Endothelial cell (in vitro differentiated cells): ENCODE results near the gene PPY. TPM values are rescaled to one million over a fixed set of nuclear protein-coding genes. Genes with fewer than 3 reads are reported as not detected.

Source experiments
- DNase-seq: peaks from one replicate; pipeline ENCODE4 v3.0.0; 2021; ENCODE audit warnings: low spot score
- H3K27ac Mint-ChIP-seq: one replicate; pipeline ENCODE4 v1.8.0; 2021; ENCODE audit warnings: mixed read lengths, inconsistent platforms; ENCODE audit not compliant: unreplicated experiment
- H3K27me3 Mint-ChIP-seq: one replicate; pipeline ENCODE4 v1.8.0; 2021; ENCODE audit warnings: mild to moderate bottlenecking, moderate library complexity, mixed read lengths, inconsistent platforms; ENCODE audit not compliant: unreplicated experiment
- H3K36me3 Mint-ChIP-seq: one replicate; pipeline ENCODE4 v1.8.0; 2021; ENCODE audit warnings: mild to moderate bottlenecking, low read depth, mixed read lengths, inconsistent platforms; ENCODE audit not compliant: unreplicated experiment
- H3K4me1 Mint-ChIP-seq: one replicate; pipeline ENCODE4 v1.8.0; 2021; ENCODE audit warnings: mild to moderate bottlenecking, mixed read lengths, inconsistent platforms; ENCODE audit not compliant: unreplicated experiment
- H3K4me3 Mint-ChIP-seq: one replicate; pipeline ENCODE4 v1.8.0; 2021; ENCODE audit warnings: mild to moderate bottlenecking, mixed read lengths, inconsistent platforms; ENCODE audit not compliant: unreplicated experiment
- H3K9me3 Mint-ChIP-seq: one replicate; pipeline ENCODE4 v1.8.0; 2021; ENCODE audit warnings: mixed read lengths, inconsistent platforms; ENCODE audit not compliant: unreplicated experiment
- total RNA-seq: library from RNA; stranded (reverse); fragmentation: NEBNext Ultra II Directional; extraction: Animal tissue kit (Norgen Biotek cat#: 25700); gene quantifications from one replicate; pipeline ENCODE4 v1.2.1, GENCODE V29; 2021; ENCODE audit not compliant: unreplicated experiment
- TF ChIP-seq, protein P1 (sequence below): fragments of 200-600 bp; sonication (generic); IDR thresholded peaks from one replicate; pipeline ENCODE4 v1.5.0; 2021; ENCODE audit warnings: antibody characterized with exemption; ENCODE audit not compliant: unreplicated experiment

The PPY gene
- total RNA-seq, 1 donor from 2014 or later, result not detected

- H3K27me3 Mint-ChIP-seq, result peaks cover 12% of the 10 kb centered on the region
- DNase-seq, result no peak
- no peak overlapping the region for H3K4me3 Mint-ChIP-seq
These were observed 8.3 kb upstream of the PPY start for GRCh38 chr17:43950554-43950953.

DNA sequence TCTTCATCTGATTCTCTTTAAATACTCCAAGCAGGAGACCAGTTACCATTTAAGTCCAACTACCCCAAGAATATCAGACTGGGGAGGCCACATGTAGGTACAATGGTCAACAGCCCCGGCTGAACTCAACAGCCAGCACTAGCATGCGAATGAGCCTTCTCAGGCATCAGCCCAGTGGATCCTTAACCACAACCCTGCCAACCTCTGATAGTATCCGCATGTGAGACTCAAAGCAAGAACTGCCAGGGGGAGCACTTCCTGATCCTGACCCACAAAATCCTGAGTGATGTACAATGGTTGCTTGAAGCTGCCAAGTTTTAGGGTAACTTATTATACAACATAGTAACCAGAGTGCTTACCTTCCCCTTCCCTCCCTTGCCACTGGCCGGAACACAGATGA lies 7.5 kb upstream of the PPY start:
- no peak for DNase-seq
- TF ChIP-seq, protein P1, sequence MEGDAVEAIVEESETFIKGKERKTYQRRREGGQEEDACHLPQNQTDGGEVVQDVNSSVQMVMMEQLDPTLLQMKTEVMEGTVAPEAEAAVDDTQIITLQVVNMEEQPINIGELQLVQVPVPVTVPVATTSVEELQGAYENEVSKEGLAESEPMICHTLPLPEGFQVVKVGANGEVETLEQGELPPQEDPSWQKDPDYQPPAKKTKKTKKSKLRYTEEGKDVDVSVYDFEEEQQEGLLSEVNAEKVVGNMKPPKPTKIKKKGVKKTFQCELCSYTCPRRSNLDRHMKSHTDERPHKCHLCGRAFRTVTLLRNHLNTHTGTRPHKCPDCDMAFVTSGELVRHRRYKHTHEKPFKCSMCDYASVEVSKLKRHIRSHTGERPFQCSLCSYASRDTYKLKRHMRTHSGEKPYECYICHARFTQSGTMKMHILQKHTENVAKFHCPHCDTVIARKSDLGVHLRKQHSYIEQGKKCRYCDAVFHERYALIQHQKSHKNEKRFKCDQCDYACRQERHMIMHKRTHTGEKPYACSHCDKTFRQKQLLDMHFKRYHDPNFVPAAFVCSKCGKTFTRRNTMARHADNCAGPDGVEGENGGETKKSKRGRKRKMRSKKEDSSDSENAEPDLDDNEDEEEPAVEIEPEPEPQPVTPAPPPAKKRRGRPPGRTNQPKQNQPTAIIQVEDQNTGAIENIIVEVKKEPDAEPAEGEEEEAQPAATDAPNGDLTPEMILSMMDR, result no peak

More at GRCh38 chr17:43950554-43950953, 8.3 kb upstream of the PPY start:
- H3K9me3 Mint-ChIP-seq, result no peaks in the 10 kb centered on the region
- TF ChIP-seq, protein P1, result no peak
- no peaks in the 10 kb centered on the region for H3K36me3 Mint-ChIP-seq
- peaks cover 8% of the 10 kb centered on the region for H3K4me1 Mint-ChIP-seq
- no peak overlapping the region for H3K27ac Mint-ChIP-seq

DNA sequence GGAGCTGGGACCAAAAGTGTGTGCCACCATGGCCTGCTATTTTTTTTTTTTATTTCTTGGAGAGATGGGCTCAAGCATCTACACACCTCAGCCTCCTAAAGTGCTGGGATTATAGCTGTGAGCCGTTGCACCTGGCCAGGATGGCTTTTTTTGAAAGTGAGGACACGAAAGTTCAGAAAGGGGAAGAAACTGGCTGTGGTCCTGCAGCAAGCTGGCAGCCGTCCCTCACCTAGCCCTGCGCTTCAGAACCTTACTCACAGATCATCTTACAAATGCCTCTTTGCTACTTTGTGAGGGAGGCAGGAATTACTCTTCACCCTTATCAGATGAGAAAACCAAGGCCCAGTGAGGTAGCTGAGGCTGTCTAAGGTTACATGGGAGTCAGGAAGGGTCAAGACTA lies 4.5 kb upstream of the PPY start:
- TF ChIP-seq, protein P1, result no peak
- Mint-ChIP-seq H3K9me3 (no peaks in the 10 kb centered on the region), H3K27ac (no peak overlapping the region), H3K27me3 (peaks cover 3% of the 10 kb centered on the region), H3K4me1 (peaks cover 12% of the 10 kb centered on the region), H3K4me3 (no peak overlapping the region), H3K36me3 (no peaks in the 10 kb centered on the region)
- DNase-seq, result no peak

More for the DNA sequence above, 7.5 kb upstream of the PPY start:
- H3K9me3 Mint-ChIP-seq, result no peaks in the 10 kb centered on the region
- H3K36me3 Mint-ChIP-seq, result no peaks in the 10 kb centered on the region
- H3K27ac Mint-ChIP-seq, result no peak overlapping the region
- H3K27me3 Mint-ChIP-seq, result peaks cover 9% of the 10 kb centered on the region
- H3K4me1 Mint-ChIP-seq, result peaks cover 10% of the 10 kb centered on the region
- H3K4me3 Mint-ChIP-seq, result no peak overlapping the region

DNA sequence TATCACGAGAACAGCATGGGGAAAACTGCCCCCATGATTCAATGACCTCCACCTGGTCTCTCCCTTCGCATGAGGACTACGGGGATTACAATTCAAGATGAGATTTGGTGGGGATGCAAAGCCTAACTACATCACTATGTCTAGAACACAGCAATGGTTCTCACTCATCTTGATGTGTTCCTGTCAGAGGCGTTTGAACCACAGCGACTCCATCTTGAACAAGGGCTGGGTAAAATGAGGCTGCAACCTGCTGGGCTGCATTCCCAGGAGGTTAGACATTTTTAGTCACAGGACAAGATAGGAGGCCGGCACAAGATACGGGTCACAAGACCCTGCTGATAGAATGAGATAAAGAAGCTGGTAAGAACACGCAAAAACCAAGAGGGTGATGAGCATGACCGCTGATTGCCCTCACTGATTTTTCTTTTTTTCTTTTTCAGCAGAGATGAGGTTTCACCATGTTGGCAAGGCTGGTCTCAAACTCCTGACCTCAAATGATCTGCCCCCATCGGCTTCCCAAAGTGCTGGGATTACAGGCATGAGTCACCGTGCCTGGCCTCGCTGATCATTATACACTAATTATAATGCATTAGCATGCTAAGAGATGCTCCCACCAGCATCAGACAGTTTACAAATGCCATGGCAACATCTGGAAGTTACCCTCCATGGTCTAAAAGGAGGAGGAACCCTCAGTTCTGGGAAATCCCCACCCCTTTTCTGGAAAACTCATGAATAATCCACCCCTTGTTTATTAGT lies 3.0 kb upstream of the PPY start:
- peaks cover 3% of the 10 kb centered on the region for H3K27me3 Mint-ChIP-seq
- no peaks in the 10 kb centered on the region for H3K36me3 Mint-ChIP-seq
- no peak overlapping the region for H3K27ac Mint-ChIP-seq
- peaks cover 12% of the 10 kb centered on the region for H3K4me1 Mint-ChIP-seq
- DNase-seq, result no peak
- TF ChIP-seq, protein P1, result no peak
- no peak overlapping the region for H3K4me3 Mint-ChIP-seq
- no peaks in the 10 kb centered on the region for H3K9me3 Mint-ChIP-seq

DNA sequence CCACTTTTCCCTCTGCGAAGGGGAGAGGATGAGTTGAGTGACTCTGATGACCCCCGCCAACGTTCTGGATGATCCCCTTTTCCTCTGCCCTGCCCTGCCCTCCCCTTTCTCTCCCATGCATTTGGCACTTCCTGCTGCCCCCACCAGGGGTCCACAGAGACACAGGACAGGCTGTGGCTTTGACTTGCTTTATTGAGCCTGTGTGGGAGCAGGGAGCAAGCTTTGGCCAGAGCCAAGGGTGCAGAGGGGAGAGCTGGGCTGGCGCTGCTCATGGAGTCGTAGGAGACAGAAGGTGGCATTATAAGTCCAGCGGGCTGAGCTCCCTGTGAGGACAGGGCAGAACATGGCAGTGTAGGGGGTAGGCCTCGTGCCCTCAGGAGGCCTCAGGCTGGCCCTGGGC lies 1.6 kb downstream of the PPY start:
- Mint-ChIP-seq H3K4me3 (no peak overlapping the region), H3K36me3 (peaks cover 3% of the 10 kb centered on the region), H3K27me3 (peaks cover 7% of the 10 kb centered on the region), H3K27ac (no peak overlapping the region), H3K4me1 (peaks cover 4% of the 10 kb centered on the region), H3K9me3 (no peaks in the 10 kb centered on the region)
- TF ChIP-seq, protein P1, result peak; percentile 59
- DNase-seq, result peak; percentile 76
